Measurements from ENCODE around the gene NCOR1. TPM values are rescaled to one million over a fixed set of nuclear protein-coding genes. Genes with fewer than 3 reads are reported as not detected.

NCOR1 gene
- polyA plus RNA-seq, 3 donors = 23.2 to 47.0 (median 37.9) TPM

DNA sequence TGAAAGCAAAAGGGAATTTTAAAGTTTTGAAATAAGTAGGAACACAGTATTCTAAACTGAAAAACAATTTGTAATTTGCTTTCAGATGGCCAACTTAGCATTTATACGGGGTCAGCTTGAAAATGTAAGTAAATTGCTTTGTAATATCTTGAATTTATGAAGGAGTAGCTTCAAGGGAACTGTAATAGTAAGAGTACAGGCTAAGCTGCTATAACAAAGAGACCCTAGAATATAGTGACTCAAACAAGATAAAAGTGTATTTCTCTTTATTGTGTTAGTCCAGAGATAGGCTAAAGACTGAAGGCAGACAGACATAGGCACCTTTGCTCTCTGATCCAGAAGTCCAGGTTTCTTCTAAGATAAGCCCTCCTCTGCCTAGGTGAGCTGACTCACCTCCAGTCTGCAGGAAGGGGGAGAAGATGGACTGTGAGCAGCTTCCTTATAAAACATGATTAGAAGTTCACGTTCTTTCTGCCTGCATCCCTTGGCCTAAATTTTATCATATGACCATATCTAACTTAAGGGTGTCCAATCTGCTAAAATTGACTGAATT, 212.6 kb downstream of the NCOR1 start:
- Histone ChIP-seq H3K9ac (ENCODE audit: insufficient read depth, low read length, poor library complexity, severe bottlenecking) (no peak overlapping the region), H3K27ac (ENCODE audit: low read depth in 1 of 2, low read length in 2 of 2) (no peak overlapping the region), H2AFZ (ENCODE audit: insufficient read depth, low read depth, low read length, poor library complexity, severe bottlenecking) (no peak overlapping the region), H3K9me3 (replicated peaks in 1 of 2; ENCODE audit: control insufficient read depth in 1 of 2, insufficient read depth in 1 of 2, low read length in 2 of 2) (no peaks in the 10 kb centered on the region), H3K4me1 (ENCODE audit: control insufficient read depth in 1 of 2, insufficient read depth in 2 of 2, low read length in 2 of 2) (peaks cover 26 to 32% of the 10 kb centered on the region in 2 donors), H3K4me2 (replicated peaks; ENCODE audit: extremely low read depth, low read length, poor library complexity, severe bottlenecking) (no peak overlapping the region), H4K20me1 (ENCODE audit: insufficient read depth, low read length) (peaks cover 18% of the 10 kb centered on the region), H3K36me3 (replicated peaks in 1 of 2; ENCODE audit: control insufficient read depth in 1 of 2, insufficient read depth in 2 of 2, low read length in 2 of 2) (peaks cover 58 to 63% of the 10 kb centered on the region in 2 donors), H3K79me2 (ENCODE audit: insufficient read depth, low read length) (peaks cover 24% of the 10 kb centered on the region), H3K4me3 (replicated peaks in 1 of 3; ENCODE audit: low read depth in 2 of 3, low read length in 3 of 3) (no peak overlapping the region), H3K27me3 (ENCODE audit: control insufficient read depth in 2 of 2, insufficient read depth in 2 of 2, low read length in 2 of 2) (no peaks in the 10 kb centered on the region)
- DNase-seq = no peak
- Mint-ChIP-seq H3K36me3 (peaks cover 63 to 65% of the 10 kb centered on the region in 2 donors), H3K4me1 (peaks cover 31% of the 10 kb centered on the region), H3K9me3 (peaks cover 0 to 5% (median 0%) of the 10 kb centered on the region in 7 donors), H3K27ac (no peak overlapping the region), H3K4me3 (no peak overlapping the region), H3K27me3 (ENCODE audit: low read depth in 3 of 3) (peaks cover 0 to 3% (median 2%) of the 10 kb centered on the region in 3 donors)
- intact Hi-C loops (cut with micrococcal nuclease) = no loop called here
- TF ChIP-seq, protein P1, sequence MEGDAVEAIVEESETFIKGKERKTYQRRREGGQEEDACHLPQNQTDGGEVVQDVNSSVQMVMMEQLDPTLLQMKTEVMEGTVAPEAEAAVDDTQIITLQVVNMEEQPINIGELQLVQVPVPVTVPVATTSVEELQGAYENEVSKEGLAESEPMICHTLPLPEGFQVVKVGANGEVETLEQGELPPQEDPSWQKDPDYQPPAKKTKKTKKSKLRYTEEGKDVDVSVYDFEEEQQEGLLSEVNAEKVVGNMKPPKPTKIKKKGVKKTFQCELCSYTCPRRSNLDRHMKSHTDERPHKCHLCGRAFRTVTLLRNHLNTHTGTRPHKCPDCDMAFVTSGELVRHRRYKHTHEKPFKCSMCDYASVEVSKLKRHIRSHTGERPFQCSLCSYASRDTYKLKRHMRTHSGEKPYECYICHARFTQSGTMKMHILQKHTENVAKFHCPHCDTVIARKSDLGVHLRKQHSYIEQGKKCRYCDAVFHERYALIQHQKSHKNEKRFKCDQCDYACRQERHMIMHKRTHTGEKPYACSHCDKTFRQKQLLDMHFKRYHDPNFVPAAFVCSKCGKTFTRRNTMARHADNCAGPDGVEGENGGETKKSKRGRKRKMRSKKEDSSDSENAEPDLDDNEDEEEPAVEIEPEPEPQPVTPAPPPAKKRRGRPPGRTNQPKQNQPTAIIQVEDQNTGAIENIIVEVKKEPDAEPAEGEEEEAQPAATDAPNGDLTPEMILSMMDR (IDR thresholded peaks at IDR 0.05) = no peak
- no CpG with 5 or more reads among the region's 2 CpGs for whole genome bisulfite sequencing (ENCODE audit: insufficient coverage)

DNA sequence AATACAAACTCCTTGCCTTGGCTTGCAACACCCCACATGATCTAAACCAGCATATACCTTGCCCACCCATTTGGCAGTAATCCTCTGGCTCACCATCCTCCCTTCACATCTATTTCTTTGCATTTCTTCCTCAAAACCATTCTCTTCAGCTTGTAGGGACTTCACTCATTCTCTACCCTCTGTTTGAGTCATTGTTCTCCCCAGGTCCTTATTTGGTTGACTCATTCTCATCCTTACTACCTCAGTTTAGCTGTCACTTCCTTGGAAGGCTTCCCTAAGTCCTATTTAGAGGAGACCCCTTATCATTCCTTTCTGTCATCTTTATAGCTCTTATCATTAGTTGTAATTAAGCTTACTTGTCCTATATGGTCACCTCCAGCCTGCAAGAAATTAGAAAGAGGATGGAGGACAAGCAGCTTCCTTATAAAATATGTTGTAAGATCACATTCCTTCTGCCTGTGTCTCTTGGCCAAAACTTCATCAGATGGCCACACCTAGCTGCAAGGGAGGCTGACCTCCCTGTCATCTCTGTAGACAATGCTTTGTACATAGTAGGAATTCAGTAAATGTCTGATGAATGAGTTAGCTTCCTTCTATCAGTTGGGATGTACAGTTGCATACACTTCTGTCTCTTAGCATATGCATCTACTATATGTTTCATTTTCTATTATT, 214.0 kb downstream of the NCOR1 start:
- H3K9me3 Mint-ChIP-seq = peaks cover 0 to 5% (median 0%) of the 10 kb centered on the region in 7 donors
- peak overlapping the region in 6 of 7 donors; percentile 12 to 62 (median 35) for H3K27ac Mint-ChIP-seq
- H3K4me3 Mint-ChIP-seq = peak overlapping the region; percentile 89 to 93
- peaks cover 43% of the 10 kb centered on the region for H3K4me1 Mint-ChIP-seq
- Histone ChIP-seq H3K27ac (ENCODE audit: low read depth in 1 of 2, low read length in 2 of 2) (peak overlapping the region in 1 of 2 donors; percentile 98), H2AFZ (ENCODE audit: insufficient read depth, low read depth, low read length, poor library complexity, severe bottlenecking) (no peak overlapping the region), H3K36me3 (replicated peaks in 1 of 2; ENCODE audit: control insufficient read depth in 1 of 2, insufficient read depth in 2 of 2, low read length in 2 of 2) (peaks cover 43 to 49% of the 10 kb centered on the region in 2 donors), H3K9me3 (replicated peaks in 1 of 2; ENCODE audit: control insufficient read depth in 1 of 2, insufficient read depth in 1 of 2, low read length in 2 of 2) (no peaks in the 10 kb centered on the region), H3K9ac (ENCODE audit: insufficient read depth, low read length, poor library complexity, severe bottlenecking) (no peak overlapping the region), H4K20me1 (ENCODE audit: insufficient read depth, low read length) (peaks cover 18% of the 10 kb centered on the region), H3K4me3 (replicated peaks in 1 of 3; ENCODE audit: low read depth in 2 of 3, low read length in 3 of 3) (peak overlapping the region in 1 of 3 experiments; percentile 78), H3K4me2 (replicated peaks; ENCODE audit: extremely low read depth, low read length, poor library complexity, severe bottlenecking) (peak overlapping the region; percentile 91), H3K79me2 (ENCODE audit: insufficient read depth, low read length) (peaks cover 37% of the 10 kb centered on the region), H3K27me3 (ENCODE audit: control insufficient read depth in 2 of 2, insufficient read depth in 2 of 2, low read length in 2 of 2) (no peaks in the 10 kb centered on the region), H3K4me1 (ENCODE audit: control insufficient read depth in 1 of 2, insufficient read depth in 2 of 2, low read length in 2 of 2) (peaks cover 39 to 46% of the 10 kb centered on the region in 2 donors)
- intact Hi-C loops (cut with micrococcal nuclease) = no loop called here
- TF ChIP-seq, protein P1 (IDR thresholded peaks at IDR 0.05) = no peak
- peak in 2 of 3 donors; percentile 26 to 68 for DNase-seq
- H3K36me3 Mint-ChIP-seq = peaks cover 53 to 60% of the 10 kb centered on the region in 2 donors
- H3K27me3 Mint-ChIP-seq (ENCODE audit: low read depth in 3 of 3) = peaks cover 0 to 3% (median 2%) of the 10 kb centered on the region in 3 donors

Measured in CD14-positive monocyte (primary cell).